AG10803 (cell line): ENCODE results near the gene PRSS56.
"Not testable (repeated sequence)": the region's sequence is repeated elsewhere in the genome, so short reads cannot be mapped to it uniquely, and the experiment has no call there.

Experiments
- DNase-seq: peaks from one replicate; pipeline ENCODE4 v3.0.0; 2010; ENCODE audit warnings: low read depth
- H3K4me3 ChIP-seq: 2 replicates; pipeline ENCODE4 v1.5.1; 2011; ENCODE audit warnings: mild to moderate bottlenecking, low read length, control low read depth
- TF ChIP-seq, protein P1 (sequence below): conservative IDR thresholded peaks from 2 replicates; pipeline ENCODE4 v1.5.1; 2011; ENCODE audit warnings: mild to moderate bottlenecking, low read length, control low read depth, inconsistent platforms

Gene PRSS56

DNA sequence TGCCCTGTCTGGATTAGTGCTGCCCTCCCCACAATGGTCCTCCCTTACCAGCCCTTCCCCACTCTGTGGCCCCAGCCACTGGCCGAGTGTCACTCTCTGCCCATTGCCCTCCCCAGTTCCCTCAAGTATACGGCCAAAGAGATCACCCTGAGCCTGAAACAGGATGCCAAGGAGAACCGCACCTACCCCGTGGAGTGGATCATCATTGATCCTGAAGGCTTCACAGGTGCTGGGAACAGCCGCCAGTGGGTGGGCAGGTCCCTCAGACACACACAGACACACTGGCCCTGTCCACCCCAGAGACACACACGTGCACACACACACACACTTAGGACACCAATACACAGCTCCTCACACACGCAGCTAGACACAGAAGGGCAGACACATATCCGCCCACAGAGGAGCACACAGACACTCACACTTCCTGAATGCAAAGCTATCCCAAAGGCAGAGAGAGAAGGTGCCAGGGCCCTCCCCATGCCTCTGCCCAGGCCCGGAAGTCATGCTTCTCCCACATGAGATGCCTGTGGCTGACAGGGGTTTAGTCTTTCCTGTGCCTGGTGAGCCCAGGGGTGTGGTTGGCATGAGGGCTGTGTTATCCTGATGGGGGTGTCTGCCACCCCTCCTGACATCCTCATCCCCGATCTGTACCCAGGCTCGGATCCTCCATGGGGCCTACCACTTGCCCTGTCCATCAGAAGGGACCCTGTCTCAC, 8.7 kb downstream of the PRSS56 start:
- peak; percentile 17 for DNase-seq
- H3K4me3 ChIP-seq, result no peak overlapping the region
- TF ChIP-seq, protein P1, sequence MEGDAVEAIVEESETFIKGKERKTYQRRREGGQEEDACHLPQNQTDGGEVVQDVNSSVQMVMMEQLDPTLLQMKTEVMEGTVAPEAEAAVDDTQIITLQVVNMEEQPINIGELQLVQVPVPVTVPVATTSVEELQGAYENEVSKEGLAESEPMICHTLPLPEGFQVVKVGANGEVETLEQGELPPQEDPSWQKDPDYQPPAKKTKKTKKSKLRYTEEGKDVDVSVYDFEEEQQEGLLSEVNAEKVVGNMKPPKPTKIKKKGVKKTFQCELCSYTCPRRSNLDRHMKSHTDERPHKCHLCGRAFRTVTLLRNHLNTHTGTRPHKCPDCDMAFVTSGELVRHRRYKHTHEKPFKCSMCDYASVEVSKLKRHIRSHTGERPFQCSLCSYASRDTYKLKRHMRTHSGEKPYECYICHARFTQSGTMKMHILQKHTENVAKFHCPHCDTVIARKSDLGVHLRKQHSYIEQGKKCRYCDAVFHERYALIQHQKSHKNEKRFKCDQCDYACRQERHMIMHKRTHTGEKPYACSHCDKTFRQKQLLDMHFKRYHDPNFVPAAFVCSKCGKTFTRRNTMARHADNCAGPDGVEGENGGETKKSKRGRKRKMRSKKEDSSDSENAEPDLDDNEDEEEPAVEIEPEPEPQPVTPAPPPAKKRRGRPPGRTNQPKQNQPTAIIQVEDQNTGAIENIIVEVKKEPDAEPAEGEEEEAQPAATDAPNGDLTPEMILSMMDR, result no peak

DNA sequence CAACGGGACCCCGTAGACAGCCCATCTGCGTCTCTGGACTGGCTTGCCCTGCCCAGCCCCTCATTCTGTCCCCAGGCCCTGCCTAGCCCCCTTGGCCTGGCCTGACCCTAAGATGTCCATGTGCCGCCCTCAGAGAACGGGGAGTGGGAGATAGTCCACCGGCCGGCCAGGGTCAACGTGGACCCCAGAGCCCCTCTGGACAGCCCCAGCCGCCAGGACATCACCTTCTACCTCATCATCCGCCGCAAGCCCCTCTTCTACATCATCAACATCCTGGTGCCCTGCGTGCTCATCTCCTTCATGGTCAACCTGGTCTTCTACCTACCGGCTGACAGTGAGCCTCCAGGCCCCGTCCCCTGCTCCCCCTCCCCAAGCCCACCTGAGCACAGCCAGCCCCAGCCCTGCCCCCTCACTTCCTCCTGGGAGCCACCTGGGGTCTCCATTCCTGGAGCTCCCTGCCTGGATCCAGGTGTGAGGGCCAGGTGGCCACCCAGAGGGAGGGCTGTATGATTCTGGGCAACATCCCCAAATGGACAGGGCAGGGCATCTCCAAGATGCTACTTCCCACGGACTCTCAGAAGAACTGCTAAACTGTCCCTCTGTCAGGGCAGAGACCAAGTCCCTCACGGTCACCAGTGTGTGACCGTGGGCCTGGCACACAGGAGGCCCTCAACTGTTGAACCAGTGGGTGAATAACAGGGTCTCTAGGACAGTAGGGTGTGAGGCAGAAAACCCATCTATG, 9.8 kb downstream of the PRSS56 start:
- DNase-seq, result no peak
- H3K4me3 ChIP-seq, result no peak overlapping the region
- TF ChIP-seq, protein P1, result no peak

DNA sequence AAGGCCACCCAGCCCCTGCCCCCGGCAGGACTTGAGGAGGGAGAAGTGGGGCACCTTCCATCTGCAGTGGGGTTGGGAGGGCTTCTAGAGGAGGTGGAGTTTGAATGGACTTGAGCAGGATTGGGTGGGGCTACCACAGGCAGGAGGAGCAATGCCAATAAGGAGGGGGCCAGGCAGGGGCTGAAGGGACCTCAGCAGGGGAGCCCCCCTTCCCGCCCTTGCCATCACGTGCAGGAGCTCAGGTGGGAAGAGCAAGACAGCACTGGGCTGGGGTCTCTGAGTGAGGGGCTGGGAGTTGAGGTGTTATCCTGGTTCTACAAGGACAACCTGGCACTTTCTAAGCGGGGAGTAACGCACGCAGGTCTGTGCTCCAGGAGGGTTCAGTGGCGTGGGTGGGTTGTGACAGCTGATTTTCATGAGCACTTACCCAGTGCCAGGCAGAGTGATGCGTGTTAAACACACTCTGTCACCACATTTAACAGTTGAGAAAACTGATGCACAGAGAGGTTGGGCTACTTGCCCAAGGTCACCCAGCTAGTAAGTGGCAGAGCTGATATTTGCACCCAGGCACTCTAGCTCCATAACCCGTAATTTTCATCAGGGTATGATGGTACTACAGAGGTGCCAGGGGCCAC, 10.6 kb downstream of the PRSS56 start:
- no peak for DNase-seq
- TF ChIP-seq, protein P1, result no peak
- H3K4me3 ChIP-seq, result no peak overlapping the region

DNA sequence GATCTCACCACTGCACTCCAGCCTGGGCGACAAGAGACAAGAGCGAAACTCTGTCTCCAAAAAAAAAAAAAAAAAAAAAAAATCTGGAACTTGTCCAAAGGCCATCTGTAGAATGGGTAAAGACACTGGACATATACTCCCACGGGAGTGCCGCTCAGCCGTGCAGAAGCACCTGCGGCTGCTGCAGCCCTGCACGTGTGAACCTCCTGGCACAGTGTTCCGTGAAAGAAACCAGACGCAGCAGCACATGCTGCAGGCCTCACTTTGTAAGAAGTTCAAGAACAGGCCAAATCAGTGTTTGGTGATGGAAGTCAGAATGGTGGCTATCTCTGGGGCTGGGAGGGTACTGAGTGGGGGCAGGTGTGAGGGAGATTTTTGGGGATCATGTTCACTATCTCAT, 12.2 kb downstream of the PRSS56 start:
- DNase-seq, result no peak
- TF ChIP-seq, protein P1, result no peak
- H3K4me3 ChIP-seq, result no peak overlapping the region

DNA sequence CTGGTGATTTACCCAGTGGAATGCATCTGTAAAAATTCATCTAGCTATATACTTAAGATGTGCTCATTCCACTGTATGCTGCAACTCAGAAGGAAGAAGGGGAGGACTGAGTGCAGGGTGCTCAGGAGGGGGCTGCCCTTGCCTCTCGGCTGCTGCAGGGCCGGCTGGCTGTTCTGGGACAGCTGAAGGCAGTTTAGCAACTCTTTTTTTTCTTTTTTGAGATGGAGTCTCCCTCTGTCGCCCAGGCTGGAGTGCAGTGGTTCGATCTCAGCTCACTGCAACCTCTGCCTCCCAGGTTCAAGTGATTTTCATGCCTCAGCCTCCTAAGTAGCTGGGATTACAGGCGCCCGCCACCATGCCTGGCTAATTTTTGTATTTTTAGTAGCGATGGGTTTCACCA, 12.6 kb downstream of the PRSS56 start:
- not testable (repeated sequence) for DNase-seq, H3K4me3 ChIP-seq

DNA sequence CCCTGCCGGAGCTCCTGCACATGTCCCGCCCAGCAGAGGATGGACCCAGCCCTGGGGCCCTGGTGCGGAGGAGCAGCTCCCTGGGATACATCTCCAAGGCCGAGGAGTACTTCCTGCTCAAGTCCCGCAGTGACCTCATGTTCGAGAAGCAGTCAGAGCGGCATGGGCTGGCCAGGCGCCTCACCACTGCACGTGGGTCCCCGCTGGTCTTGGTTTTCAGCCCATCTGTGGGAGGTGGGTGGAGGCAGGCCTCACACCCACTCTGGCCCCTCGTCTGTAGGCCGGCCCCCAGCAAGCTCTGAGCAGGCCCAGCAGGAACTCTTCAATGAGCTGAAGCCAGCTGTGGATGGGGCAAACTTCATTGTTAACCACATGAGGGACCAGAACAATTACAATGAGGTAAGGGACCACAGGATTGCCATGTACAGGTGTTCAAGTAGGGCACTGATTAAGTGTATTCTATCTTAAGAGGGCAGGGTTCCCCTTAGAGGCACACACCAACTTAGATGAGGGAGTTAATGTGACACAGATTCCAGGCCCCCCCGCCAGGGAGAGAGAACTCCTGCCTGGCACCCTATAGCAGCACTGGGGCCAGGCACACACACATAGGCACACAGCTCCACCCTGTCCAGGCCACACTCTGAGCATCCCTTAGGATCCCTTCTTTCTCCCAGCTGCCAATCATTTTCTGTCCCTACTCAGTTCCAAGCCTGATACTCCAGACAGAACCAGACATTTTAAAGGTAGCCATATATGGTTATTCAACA, 13.9 kb downstream of the PRSS56 start:
- DNase-seq, result no peak
- no peak overlapping the region for H3K4me3 ChIP-seq
- TF ChIP-seq, protein P1, result no peak

DNA sequence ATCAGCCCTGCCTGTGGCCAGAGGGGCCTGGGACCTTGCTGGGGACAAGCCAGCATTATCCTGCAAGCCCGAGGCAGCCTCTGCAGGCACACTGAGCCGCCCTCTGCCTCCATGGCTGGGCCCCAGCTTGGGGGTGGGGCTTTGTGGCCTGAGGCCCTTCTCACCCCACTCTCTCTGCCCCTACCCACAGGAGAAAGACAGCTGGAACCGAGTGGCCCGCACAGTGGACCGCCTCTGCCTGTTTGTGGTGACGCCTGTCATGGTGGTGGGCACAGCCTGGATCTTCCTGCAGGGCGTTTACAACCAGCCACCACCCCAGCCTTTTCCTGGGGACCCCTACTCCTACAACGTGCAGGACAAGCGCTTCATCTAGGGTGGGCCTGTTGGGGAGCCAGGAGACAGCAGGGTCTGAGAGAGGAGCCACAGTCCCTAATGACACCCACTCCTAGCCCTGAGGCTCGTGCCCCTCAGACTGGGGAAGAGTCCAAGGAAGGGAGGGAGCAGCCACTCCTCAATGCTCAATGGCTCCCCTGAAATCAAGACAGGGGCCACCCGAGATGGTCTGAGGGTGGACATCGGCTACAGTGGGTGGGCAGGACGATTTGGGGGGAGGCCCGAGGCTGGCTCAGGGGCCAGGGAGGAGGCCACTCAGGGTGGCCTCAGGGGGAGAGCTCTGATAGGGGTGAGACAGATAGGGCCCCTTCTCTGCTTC, 14.9 kb downstream of the PRSS56 start:
- DNase-seq, result no peak
- H3K4me3 ChIP-seq, result no peak overlapping the region
- TF ChIP-seq, protein P1, result no peak
